ENCODE data around the gene NRSN2. TPM values are rescaled to one million over a fixed set of nuclear protein-coding genes. Genes with fewer than 3 reads are reported as not detected.

Gene NRSN2
- 65.9 and 70.0 TPM in 2 replicates for total RNA-seq (2014; rRNA removed; shearing (Covaris generic))

- DNase-seq (ENCODE audit: low spot score): peak; percentile 81
- in situ Hi-C loops (cut with HindIII; ENCODE audit: low sequenced_read_pairs): no loop called here
These were observed at the start of gene NRSN2 for GRCh38 chr20:346640-347316. TSS of gene NRSN2 (plus strand) at chr20:347111. CDS start at chr20:349644, 2,533 bp downstream.

GRCh38 chr20:297925-298775 is 48.8 kb upstream of the NRSN2 start:
- DNase-seq (ENCODE audit: low spot score): peak; percentile 63
- in situ Hi-C loops (cut with HindIII; ENCODE audit: low sequenced_read_pairs): no loop called here

- in situ Hi-C loops (cut with HindIII; ENCODE audit: low sequenced_read_pairs): no loop called here
- DNase-seq (ENCODE audit: low spot score): no peak
These were observed 48.0 kb upstream of the NRSN2 start for GRCh38 chr20:298776-299391.

- no peak for DNase-seq (ENCODE audit: low spot score)
- in situ Hi-C loops (cut with HindIII; ENCODE audit: low sequenced_read_pairs): no loop called here
These were observed 46.4 kb upstream of the NRSN2 start for GRCh38 chr20:300345-300990.

GRCh38 chr20:301886-302848 is 44.7 kb upstream of the NRSN2 start:
- no peak for DNase-seq (ENCODE audit: low spot score)
- in situ Hi-C loops (cut with HindIII; ENCODE audit: low sequenced_read_pairs): no loop called here

GRCh38 chr20:305745-306144 is 41.2 kb upstream of the NRSN2 start:
- DNase-seq (ENCODE audit: low spot score): no peak
- in situ Hi-C loops (cut with HindIII; ENCODE audit: low sequenced_read_pairs): no loop called here

GRCh38 chr20:308427-309038 is 38.4 kb upstream of the NRSN2 start:
- DNase-seq (ENCODE audit: low spot score): no peak
- in situ Hi-C loops (cut with HindIII; ENCODE audit: low sequenced_read_pairs): no loop called here

GRCh38 chr20:309306-309840 is 37.5 kb upstream of the NRSN2 start:
- in situ Hi-C loops (cut with HindIII; ENCODE audit: low sequenced_read_pairs): no loop called here

GRCh38 chr20:309841-310644 is 36.9 kb upstream of the NRSN2 start:
- DNase-seq (ENCODE audit: low spot score): peak; percentile 100
- in situ Hi-C loops (cut with HindIII; ENCODE audit: low sequenced_read_pairs): no loop called here

More at GRCh38 chr20:309306-309840, 37.5 kb upstream of the NRSN2 start:
- DNase-seq (ENCODE audit: low spot score): no peak

- no peak for DNase-seq (ENCODE audit: low spot score)
- in situ Hi-C loops (cut with HindIII; ENCODE audit: low sequenced_read_pairs): no loop called here
These were observed 36.3 kb upstream of the NRSN2 start for GRCh38 chr20:310645-311044.

GRCh38 chr20:311609-312008 is 35.3 kb upstream of the NRSN2 start:
- in situ Hi-C loops (cut with HindIII; ENCODE audit: low sequenced_read_pairs): no loop called here
- no peak for DNase-seq (ENCODE audit: low spot score)

- in situ Hi-C loops (cut with HindIII; ENCODE audit: low sequenced_read_pairs): no loop called here
- no peak for DNase-seq (ENCODE audit: low spot score)
These were observed 34.8 kb upstream of the NRSN2 start for GRCh38 chr20:312067-312466.

- in situ Hi-C loops (cut with HindIII; ENCODE audit: low sequenced_read_pairs): no loop called here
- DNase-seq (ENCODE audit: low spot score): no peak
These were observed 34.0 kb upstream of the NRSN2 start for GRCh38 chr20:312866-313265.

GRCh38 chr20:313402-313801 is 33.5 kb upstream of the NRSN2 start:
- in situ Hi-C loops (cut with HindIII; ENCODE audit: low sequenced_read_pairs): no loop called here

GRCh38 chr20:313948-314347 is 33.0 kb upstream of the NRSN2 start:
- DNase-seq (ENCODE audit: low spot score): no peak
- in situ Hi-C loops (cut with HindIII; ENCODE audit: low sequenced_read_pairs): no loop called here

More at GRCh38 chr20:313402-313801, 33.5 kb upstream of the NRSN2 start:
- DNase-seq (ENCODE audit: low spot score): no peak

- in situ Hi-C loops (cut with HindIII; ENCODE audit: low sequenced_read_pairs): no loop called here
- no peak for DNase-seq (ENCODE audit: low spot score)
These were observed 30.4 kb upstream of the NRSN2 start for GRCh38 chr20:316316-317068.
